ENCODE measurements around the gene ACTL6B.

DNA sequence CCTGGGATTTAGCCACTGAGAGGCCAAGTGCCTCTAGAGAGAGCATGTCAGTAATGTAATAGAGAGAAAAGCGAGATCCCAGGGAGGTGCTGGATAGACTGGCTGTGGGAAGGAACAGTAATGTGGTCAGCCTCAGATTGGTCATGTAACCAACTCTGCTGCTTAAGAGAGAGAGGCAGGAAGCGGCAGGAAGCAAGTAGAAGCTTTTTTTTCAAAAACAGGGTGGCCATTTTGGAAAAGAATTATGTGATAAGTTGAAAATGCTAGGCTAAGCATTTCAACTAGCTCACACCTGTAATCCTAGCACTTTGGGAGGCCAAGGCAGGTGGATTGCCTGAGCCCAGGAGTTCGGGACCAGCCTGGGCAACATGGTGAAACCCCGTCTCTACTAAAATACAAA lies 57.8 kb downstream of the ACTL6B start:
- TF ChIP-seq EZH2 (IDR thresholded peaks at IDR 0.05; ENCODE audit: borderline replicate concordance, low read length) (no peak), CTCF (conservative IDR thresholded peaks at IDR 0.05 in 1 of 2, IDR thresholded peaks at IDR 0.05 in 1 of 2; ENCODE audit: extremely low read depth in 1 of 2, insufficient read depth in 1 of 2, low read depth in 1 of 2, low read length in 2 of 2) (no peak)

Measured in mammary epithelial cell (primary cell).